ENCODE measurements around the gene TEX13B. TPM values are rescaled to one million over a fixed set of nuclear protein-coding genes. Genes with fewer than 3 reads are reported as not detected.
A peak's percentile ranks its signal among the peaks of the same experiment; 100 is the strongest.

Gene TEX13B
- polyA plus RNA-seq, 1 experiment: not detected

DNA sequence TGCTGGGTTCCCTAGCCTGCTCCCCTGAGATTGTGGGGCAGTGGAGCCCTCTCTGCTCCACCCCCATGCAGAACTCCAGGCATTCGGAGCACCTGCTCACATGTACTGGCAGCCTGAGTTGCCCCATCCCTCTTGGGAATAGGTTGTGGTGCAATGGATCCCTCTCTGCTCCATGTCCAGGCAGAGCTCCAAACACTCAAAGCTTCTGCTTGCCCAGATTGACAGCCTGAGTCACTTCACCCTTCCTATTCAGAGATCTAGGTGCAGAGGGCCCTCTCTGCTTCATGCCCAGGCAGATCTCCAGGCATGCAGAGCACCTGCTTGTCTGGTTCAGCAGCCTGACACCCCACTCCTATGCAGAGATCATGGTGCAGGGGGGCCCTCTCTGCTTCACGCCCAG is 18.6 kb upstream of the TEX13B start:
- CTCF ChIA-PET: interaction anchor here (0.7 kb wide), 1 partner anchor 422 kb away, joined by 3 read pairs; no protein-coding TSS in a partner anchor
- no peak for DNase-seq (ENCODE audit: low read depth)
- Histone ChIP-seq H3K27me3 (ENCODE audit: control insufficient read depth, insufficient read depth, low read length) (no peaks in the 10 kb centered on the region), H3K4me3 (ENCODE audit: low read depth, low read length) (no peak overlapping the region), H3K36me3 (ENCODE audit: control insufficient read depth, insufficient read depth, low read length) (no peaks in the 10 kb centered on the region)
- POLR2A ChIA-PET: no interaction called here
- TF ChIP-seq, protein P1, sequence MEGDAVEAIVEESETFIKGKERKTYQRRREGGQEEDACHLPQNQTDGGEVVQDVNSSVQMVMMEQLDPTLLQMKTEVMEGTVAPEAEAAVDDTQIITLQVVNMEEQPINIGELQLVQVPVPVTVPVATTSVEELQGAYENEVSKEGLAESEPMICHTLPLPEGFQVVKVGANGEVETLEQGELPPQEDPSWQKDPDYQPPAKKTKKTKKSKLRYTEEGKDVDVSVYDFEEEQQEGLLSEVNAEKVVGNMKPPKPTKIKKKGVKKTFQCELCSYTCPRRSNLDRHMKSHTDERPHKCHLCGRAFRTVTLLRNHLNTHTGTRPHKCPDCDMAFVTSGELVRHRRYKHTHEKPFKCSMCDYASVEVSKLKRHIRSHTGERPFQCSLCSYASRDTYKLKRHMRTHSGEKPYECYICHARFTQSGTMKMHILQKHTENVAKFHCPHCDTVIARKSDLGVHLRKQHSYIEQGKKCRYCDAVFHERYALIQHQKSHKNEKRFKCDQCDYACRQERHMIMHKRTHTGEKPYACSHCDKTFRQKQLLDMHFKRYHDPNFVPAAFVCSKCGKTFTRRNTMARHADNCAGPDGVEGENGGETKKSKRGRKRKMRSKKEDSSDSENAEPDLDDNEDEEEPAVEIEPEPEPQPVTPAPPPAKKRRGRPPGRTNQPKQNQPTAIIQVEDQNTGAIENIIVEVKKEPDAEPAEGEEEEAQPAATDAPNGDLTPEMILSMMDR (IDR thresholded peaks at IDR 0.05; ENCODE audit: insufficient read depth, low read depth, low read length): no peak

DNA sequence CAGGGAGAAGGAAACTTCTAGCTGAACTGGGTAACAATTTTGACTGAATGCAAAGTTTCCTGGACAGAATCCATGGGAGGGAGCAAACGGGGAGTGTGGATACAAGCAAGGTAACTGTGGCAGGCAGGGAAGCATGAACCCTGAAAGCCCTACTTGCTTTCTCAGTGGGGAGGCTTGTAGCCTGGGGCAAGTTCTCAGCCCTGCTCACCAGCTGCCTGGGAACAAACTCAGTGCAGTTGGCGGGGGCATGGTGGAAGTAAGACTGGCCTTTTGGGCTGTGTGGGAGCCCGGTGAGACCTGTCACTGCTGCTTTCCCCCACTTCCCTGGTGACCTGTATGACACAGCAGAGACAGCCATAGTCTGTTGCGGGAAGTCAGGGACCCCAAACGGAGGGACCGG is 14.0 kb upstream of the TEX13B start:
- TF ChIP-seq, protein P1 (IDR thresholded peaks at IDR 0.05; ENCODE audit: insufficient read depth, low read depth, low read length): no peak
- Histone ChIP-seq H3K4me3 (ENCODE audit: low read depth, low read length) (no peak overlapping the region), H3K36me3 (ENCODE audit: control insufficient read depth, insufficient read depth, low read length) (no peaks in the 10 kb centered on the region), H3K27me3 (ENCODE audit: control insufficient read depth, insufficient read depth, low read length) (no peaks in the 10 kb centered on the region)
- ChIA-PET POLR2A (no interaction called here), CTCF (no interaction called here)
- no peak for DNase-seq (ENCODE audit: low read depth)

DNA sequence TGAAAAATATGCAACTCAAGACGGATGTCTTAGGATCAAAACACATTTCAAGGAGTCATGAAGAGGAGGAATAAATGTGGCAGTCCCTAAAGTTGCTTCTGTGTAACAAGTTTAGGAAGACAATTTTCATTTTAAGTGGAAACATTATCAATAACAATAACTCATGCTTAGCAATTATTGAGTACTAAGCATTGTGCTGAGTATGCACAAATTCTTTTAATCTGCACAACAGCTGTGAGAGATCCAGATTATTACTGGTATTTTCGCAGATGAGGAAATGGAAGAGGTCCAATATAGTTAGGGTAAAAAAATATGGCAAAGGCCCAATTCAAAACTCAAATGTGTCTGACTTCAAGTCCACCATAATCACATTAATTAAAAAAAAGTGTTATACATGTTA is 2.9 kb upstream of the TEX13B start:
- Histone ChIP-seq H3K36me3 (ENCODE audit: control insufficient read depth, insufficient read depth, low read length) (no peaks in the 10 kb centered on the region), H3K4me3 (ENCODE audit: low read depth, low read length) (no peak overlapping the region), H3K27me3 (ENCODE audit: control insufficient read depth, insufficient read depth, low read length) (no peaks in the 10 kb centered on the region)
- ChIA-PET POLR2A (no interaction called here), CTCF (no interaction called here)
- DNase-seq (ENCODE audit: low read depth): no peak
- TF ChIP-seq, protein P1 (IDR thresholded peaks at IDR 0.05; ENCODE audit: insufficient read depth, low read depth, low read length): no peak

DNA sequence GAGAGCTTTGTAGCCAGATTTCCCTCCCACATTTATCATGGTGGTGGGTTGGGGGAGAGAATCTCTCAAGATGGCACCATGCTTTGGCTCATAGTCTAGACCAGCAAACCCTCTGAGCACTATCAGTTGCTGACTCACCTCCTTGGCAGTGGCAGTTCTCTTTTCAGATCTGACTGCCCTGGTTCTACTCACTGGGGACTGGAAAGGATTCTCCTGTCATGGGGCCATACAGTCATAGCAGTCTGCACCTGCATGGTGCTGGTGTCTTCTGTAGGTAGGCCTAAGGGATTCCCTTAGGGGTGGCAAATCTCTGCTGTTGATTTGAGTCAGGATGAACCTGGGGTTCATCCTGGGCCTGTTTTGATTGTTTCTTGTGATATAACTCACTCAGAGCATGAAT is 2.6 kb downstream of the TEX13B start:
- POLR2A ChIA-PET: no interaction called here
- H3K4me3 ChIP-seq (ENCODE audit: low read depth, low read length): no peak overlapping the region
- H3K27me3 ChIP-seq (ENCODE audit: control insufficient read depth, insufficient read depth, low read length): no peaks in the 10 kb centered on the region
- CTCF ChIA-PET: interaction anchor here (0.9 kb wide), 1 partner anchor 321 kb away, joined by 3 read pairs; no protein-coding TSS in a partner anchor
- TF ChIP-seq, protein P1 (IDR thresholded peaks at IDR 0.05; ENCODE audit: insufficient read depth, low read depth, low read length): no peak
- DNase-seq (ENCODE audit: low read depth): no peak
- H3K36me3 ChIP-seq (ENCODE audit: control insufficient read depth, insufficient read depth, low read length): no peaks in the 10 kb centered on the region

DNA sequence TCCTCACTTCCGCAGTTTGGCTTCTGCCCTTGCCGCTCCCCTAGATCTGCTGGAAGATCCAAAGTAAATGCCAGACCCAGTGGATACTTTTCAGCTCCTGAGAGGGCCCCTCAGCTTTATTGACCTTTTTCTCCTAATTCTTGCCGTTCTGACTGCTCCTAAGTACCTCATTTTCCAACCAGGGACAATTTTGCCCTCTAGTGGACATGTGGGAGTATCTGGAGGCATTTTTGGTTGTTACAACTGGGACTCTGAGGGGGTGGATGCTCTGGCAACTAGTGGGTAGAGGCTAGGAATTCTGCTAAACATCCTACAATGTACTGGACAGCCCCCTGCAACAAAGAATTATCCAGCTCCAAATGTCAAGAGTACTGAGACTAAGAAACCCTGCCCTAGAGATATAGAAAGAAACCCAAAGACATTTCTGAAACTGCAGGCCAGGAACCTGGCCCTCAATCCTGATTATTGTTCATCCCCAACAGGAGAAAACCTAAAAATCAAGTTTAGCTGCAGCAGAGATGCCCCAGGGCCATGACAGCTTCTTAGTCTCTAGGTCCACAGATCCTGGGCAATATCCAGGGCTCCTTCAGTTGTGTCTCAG is 3.4 kb downstream of the TEX13B start:
- Histone ChIP-seq H3K36me3 (ENCODE audit: control insufficient read depth, insufficient read depth, low read length) (no peaks in the 10 kb centered on the region), H3K27me3 (ENCODE audit: control insufficient read depth, insufficient read depth, low read length) (no peaks in the 10 kb centered on the region), H3K4me3 (ENCODE audit: low read depth, low read length) (no peak overlapping the region)
- TF ChIP-seq, protein P1 (IDR thresholded peaks at IDR 0.05; ENCODE audit: insufficient read depth, low read depth, low read length): peak; percentile 50
- ChIA-PET POLR2A (no interaction called here), CTCF (interaction anchor here (0.8 to 0.9 kb wide), 2 partner anchors 8 to 321 kb away, joined by 3 read pairs; no protein-coding TSS in a partner anchor)
- no peak for DNase-seq (ENCODE audit: low read depth)
